T-helper 9 cell (primary cell): ENCODE measurements around the gene KRT222.

Experiments used
- DNase-seq: peaks from one replicate; pipeline ENCODE4 v3.0.0-alpha.2; 2020
- total RNA-seq, 2 donors: gene quantifications; one replicate each; lab custom pipeline; 2026; lab: John Stamatoyannopoulos, UW

Gene KRT222
- 0 reads per million in 2 donors for total RNA-seq

DNA sequence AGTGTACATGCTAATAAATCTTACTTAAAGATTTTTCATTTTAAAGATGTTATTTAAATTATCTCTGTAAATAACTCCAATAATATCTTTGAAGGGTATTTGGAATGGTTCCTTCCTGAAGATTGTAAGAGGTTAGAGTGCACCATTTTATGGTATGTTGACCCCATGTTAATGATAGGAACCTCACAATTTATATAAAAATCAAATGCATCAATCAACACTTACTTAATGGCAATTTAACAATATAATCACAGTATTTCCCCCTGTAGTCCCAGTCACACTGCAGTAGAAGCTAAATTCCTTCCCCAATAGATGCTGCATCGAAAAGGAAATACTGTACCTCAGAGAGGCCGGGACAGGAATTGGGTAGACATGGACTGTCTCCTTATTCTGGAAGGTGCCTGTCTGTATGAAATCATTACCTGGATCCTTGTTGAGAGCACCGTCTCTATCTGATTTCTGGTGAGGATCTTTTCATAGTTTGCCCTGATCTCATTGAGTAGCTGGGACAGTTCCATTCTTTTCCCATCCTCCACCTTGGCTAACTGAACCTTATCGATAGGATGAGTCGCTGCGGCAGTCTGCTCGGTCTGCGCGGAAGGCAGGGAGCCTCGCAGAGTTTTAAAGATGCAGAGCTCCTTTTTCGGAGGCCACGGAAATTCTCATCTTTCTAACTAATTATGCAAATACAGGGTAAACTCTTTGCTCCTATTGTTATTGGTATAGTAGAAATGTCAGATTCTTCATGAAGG is at the start of gene KRT222:
KRT222 (minus strand) TSS at position 596 of the 752 bp plus-strand sequence; CDS start at position 518, 78 bp downstream.
- DNase-seq = no peak

DNA sequence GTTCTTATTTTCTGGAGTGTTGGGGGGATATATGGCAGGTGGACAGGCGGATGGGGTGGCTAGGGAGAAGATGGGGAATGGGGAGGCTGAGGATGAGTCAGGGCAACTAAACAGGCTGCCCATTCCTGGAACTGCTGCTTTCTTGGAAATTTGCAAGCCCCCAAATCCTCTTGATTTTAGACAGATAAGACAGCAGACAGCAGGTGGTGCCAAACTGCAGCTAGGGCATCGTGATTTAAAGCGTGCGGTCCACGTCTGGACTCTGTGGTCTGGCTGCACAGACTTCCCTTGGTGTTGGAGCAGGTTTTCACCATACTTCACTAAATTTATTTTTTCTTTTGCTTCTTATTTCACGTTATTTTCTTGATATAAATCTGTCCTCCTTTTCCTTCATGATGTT is 49.5 kb upstream of the KRT222 start:
- no peak for DNase-seq

DNA sequence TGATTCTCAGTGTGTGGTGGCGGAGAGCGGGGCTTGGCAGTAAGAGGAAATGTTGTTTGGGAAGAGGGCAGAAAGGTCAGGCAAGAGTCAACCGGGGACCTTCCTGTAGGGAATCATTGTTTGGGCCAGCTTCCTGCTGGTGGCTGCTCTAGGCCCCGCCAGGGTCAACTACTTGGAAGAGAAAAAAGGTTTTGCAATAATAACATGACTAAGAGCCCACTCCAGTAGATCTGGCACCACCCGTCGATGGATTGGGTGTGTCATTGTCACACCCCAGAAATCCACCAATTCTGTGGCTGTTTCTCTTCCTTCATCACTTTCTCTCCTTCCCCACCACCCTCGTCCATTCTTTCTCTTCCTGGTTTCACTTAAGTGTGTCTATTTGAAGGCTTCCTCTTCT is 42.8 kb upstream of the KRT222 start:
- DNase-seq = no peak

DNA sequence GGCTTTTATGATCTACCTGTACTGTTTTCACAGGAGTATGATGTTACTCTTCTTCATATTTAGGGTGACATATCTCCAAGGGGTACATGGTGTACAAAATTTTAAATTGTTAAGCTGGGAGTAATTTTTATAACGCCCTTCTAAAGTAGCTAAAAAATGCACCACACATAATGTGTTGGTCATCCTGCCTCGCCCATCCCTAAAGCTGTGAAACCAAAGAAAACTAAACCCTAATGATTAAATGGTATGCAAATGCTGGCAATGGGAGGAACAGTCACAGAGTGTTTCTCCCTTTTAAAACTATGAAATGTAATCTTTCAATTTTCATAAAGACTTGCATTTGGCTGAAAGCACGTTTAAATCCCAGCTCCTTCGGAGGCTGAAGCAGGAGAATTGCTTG is 40.6 kb upstream of the KRT222 start:
- DNase-seq = no peak

DNA sequence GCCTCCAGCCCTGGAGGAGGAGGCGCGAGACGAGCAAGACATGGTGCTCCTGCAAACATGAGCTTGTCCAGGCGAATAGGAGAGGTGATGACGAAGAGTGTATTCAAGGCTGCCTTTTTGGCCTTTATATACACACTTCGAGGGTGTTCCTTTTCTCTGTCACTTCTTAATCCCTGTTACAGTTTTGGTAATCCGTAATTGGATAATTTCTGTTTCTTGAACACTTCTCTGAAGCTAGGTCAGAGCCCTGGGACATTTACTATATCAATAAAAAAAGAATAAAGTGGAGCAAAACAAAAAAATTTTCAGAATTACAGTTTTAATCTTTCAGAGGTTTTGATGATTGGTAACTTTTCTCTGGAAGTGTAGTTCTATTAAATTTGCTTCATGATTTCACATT is 38.7 kb upstream of the KRT222 start, which contains the start of gene KRT24:
KRT24 (minus strand) TSS at position 101 of the 400 bp plus-strand sequence; CDS start at position 42, 59 bp downstream.
- DNase-seq = no peak

DNA sequence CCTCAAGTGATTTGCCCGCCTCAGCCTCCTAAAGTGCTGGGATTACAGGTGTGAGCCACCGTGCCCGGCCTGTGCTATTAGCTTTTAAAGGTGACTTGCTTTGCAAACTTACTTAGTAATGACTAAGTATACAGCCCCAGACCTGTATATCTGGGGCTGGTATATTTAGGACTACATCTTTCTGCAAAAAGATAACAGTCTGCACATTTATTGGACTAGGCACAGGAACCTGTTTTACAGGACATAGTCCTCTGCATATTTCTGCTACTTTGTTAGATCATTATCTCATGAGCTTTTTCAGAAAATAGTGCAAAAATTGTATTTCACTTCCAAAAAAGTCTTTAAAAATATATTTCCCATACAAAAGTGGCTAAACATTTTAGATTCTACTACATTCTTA is 37.3 kb upstream of the KRT222 start:
- no peak for DNase-seq

DNA sequence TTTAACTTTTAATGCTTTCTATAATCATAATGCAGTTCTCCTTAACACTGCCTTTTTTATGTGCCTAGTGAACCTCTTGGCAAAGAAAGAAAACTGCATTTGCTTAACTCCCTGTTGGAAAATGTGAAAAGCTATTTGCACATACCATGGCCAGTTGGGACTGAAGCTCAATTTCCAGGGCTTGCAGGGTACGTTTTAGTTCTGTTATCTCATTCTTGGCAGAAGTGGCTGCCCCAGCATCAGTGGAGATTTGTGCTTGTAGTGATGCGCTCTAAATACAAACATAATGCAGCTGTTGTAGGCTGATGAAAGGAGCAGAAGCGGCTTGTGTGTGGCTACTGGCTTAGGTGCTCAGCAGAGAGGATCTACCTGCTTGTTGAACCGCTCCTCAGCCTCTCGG is 34.9 kb upstream of the KRT222 start:
- DNase-seq = no peak

DNA sequence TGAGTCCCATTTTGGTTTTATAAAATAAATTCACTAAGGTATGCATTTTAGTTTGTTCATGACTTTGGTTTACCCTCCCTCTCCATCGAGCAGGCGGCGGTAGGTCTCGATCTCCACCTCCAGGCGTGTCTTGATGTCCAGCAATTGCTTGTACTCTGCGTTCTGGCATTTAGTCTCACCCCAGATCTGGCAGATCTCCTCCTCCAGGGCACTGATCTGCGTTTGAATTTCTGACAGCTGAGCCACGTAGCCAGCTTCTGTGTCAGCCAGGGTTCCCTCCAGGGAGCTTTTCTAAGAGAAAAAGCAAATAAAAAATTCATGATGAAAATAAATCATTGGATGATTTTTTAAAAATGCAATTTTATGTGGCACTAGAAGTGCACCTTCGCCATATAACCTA is 34.4 kb upstream of the KRT222 start:
- DNase-seq = no peak

DNA sequence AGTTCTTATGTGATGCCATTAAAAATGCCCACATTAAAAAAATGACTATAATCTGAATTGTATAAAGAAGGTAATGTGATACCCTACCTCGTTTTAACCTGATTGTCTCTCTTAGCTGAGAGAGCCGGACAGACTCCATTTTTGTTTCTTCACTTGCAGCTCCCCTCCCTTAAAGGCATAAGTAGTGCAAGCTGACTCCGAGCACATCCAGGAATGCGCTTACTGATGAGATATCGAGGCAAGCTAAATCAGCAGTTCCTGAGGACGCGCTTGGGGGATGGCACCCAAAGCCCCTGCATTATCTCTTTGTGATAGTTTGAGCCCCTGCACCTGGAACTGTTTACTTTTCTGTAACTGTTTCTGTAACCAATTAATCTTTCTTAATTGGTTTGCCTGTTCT is 32.3 kb upstream of the KRT222 start:
- no peak for DNase-seq

DNA sequence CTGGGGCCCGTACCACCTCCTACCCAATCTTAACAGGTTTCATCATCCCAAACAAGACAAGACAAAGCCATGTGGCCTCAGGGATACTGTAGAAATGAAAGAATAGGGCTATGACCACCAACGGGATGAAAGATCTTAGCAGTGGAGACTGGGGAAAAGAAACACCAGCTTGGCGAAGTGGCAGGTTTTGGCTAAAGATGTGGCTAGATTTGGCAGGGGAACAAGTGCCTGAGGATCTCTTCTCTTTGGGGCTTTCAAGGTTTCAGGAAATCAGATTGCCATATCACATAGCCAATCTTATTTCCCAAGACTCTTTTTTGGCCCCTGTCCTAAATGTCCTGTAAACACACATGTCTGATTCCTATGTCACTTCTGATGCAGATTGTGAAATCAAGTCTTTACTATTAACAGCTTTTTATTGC is 31.7 kb upstream of the KRT222 start:
- no peak for DNase-seq

DNA sequence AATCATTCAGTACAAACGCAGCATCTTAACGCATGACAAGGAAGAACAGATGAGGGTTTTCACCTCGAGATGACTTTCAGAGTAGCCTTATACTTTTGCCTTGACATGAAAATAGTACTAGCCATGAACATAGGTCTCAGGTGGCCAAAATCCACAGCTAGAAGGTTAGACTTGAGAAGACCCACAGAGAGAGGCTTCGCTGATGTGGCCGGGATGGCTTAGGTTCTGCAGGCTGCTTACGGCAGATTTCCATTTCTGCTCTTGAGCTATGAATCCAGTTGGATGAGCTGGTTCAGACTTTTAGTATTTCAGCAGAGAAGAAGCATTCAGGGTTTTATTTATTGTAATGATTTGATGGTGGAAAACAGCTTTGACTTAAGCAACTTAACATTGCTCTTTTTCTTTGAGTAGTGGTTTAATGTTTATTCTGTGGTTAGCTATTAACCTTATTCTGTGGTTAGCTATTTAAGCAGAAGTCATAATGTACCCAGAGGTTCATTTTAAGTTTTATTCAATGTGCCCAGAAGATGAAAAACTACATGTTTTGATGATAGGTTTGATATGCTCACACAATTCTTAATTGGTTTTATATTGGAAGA is 31.0 kb upstream of the KRT222 start:
- DNase-seq = no peak

DNA sequence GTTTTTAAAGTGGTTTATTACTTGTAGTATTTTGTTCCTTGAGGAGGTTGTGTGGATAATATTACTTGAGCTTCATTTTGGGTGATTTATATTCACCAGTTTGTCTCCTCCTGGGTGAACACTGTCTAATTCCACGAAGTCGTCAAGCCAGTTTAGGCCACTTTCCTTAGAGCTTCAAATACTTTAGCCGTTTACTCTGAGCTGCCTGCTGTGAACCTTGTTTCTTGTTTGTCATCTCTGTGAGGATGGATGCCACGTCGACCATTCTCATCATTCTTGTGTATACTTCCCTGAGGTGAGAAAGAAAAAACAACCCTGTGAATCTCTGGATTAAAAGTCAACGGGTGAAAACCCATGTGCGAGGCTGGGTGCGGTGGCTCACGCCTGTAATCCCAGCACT is 29.6 kb upstream of the KRT222 start:
- DNase-seq = no peak

DNA sequence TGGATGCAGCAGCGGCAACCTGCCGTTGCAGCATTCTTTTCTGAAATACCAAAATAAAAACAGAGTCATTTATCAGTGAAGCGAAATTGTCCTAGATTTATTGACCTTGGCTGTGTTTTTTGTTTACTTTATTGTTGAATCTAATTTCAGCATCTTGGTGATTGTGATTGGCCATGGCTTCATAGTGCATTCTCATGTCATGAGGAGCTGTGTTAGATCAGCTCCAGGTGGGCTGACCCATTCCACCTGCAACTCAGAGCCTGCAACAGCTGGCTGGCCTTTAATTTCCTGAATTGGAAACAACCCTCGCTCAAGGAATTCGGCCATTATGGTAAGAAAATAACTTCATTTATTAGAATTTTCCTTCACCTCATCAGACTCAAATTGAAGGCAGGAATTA is 22.1 kb upstream of the KRT222 start:
- no peak for DNase-seq

DNA sequence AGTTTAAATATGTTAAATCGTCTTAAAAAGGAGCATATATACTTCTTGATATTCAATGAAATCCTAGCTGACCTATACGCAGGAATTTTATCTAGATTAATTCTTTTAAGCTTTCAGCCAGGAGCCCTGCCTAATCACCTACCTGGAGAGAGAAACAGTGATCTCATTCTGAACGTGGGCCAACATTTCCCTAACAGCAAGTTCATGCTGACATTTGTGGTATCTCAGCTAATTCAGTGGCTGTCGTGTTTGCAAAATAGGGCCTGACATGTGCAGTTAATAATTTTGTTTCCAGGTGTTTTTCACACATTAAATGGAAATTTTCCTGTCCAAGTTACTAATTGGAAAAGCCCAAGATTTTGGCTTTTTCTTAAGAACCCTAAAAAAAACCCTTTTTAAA is 21.2 kb upstream of the KRT222 start:
- DNase-seq = no peak

DNA sequence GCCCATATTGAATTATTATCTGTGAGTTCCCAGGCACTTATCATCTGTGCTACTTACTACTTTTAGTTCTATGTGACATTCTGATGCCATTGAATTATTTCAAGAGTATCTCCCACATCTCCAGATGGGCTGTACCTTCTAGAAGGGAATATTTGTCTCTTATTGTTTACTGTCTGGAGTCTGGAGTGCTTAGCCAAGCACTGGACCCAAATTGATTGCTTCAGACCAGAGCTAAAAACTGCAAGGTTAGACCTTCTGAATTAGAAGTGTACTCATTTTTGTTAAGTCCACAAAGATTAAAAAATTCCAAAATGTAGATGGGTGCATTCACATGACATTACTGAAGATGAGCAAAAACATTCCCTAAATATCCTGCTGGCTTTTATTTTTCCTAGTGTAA is 16.0 kb upstream of the KRT222 start:
- no peak for DNase-seq

DNA sequence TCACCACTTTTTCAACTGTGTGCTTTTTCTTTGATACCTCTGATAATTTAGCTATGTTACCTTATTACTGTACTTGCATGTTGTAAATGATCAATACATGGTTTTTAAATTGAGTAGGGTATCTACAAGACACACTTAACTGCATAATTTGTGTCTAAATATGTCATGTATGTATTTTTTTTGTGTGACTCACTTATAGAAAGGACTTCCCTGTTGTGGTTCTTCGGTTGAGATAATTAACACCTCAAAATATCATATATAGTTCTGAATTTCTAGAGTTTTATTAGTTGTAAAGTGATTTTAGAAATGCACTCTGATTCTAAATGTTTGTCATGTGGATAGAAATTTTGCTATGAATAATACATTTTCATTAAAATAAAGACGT is 14.5 kb upstream of the KRT222 start:
- DNase-seq = no peak

DNA sequence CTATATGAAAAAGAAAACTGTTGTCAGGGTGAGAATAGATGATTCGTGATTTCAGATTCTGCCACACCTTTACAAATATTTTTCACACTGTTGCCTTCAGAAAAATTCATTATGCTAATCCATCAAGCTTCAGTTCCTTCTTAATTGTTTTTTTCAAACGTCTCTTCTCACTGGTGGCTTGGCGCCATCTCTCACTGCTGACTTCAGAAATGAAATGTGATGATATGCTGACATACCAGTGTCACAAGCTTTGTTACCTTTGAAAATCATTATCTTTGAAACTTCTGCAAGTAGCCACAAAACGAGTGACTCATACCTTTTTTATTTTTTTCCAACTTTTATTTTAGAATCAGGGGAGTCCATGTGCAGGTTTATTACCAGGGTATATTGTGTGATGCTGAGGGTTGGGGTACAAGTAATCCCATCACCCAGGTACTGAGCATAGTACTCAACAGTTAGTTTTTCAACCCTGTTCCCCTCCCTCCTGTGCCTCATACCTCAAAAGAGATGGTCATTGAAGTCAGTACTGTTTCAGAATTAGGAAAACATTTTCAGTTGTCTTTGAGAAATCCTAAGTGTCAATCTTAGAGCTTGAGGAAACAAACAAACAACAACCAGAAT is 14.0 kb upstream of the KRT222 start:
- no peak for DNase-seq

DNA sequence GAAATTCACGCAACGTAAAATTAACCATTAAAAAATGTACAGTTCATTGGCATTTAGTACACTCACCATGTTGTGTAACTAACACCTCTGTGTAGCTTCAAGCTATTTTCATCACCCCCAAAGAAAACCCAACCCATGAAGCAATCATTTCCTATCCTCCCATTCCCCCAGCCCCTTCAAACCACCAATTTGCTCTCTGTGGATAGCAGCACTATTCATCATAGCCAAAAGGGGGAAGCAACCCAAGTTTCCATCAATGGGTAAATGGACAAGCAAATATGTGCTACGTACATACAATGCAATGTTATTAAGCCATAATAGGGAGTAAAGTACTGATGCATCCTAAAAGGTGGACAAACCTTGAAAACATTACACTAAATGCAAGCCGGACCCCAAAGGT is 10.9 kb upstream of the KRT222 start:
- DNase-seq = no peak

DNA sequence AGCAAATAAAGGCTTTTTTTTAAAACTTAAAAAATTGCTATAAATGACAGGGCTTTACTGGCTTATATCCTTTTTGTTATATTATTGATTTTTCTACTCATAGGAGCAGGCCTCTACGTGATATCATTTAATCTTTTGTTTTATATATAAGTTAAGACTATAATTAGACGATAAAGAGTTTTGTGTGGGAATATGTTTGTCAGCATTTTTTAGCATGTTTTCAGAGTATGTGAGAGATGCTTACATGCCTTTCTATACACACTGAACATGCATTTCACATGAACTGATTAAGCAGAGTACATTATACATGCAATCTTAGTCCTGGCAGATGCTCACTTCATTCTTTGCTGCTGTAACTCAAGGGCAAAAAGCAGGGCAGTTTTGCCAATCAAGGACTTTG is 7.7 kb upstream of the KRT222 start:
- DNase-seq = no peak

DNA sequence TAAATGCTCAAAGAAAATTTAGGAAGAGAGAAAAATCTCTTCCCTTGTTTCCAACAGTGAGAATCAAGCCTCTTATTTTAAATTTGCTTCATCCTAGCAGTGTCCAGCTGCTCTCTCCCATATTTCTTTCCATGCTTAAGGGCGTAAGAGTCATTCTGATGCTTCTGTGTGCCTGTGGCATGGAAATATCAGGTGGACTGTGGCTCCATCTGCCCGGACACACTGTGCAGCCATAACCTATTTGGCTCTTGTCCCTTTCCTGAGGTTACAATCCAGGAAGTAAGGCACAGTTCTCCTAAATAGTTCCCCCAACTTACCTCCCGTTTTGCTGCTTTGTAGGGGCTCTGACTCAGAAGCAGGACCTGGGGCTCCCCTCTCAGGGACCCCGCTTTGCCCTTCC is 6.3 kb upstream of the KRT222 start:
- no peak for DNase-seq

DNA sequence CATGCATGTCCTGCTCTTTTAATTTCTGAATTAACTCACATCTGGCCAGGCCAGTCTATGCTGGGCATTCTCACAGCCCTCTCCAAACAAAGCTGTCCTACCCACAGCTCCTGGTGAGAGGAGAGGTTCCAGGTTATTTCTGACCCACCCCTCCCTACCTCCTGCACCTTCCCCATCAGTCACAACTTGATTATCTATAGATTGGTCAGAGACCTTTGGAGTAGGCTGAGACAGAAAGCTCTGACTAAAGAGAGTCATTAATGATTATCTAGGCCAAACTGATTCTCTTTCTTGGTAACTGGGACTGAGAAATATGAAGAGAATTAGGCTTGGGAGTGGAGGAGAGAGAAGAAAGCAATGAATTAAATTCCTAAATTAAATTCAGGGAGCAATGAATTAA is 1.4 kb upstream of the KRT222 start:
- DNase-seq = no peak

DNA sequence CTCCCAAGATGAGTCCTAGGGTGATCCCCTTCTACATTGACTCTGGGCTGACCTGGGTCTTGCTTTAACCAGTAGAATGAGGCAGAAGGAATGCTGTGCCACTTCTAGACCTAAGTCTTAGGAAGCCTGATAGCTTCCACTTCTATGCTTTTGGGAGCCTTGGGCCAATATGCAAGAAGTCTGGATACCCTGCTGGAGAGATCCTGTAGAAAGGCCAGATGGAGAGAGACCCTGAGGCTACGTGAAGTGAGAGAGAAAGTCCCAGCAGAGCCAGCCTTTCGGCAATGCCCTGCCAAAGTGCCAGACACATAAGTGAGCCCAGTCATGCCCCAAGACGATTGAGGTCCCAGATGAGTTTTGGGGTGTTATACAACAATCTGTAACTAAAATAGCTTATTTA is 1.7 kb downstream of the KRT222 start:
- DNase-seq = no peak

DNA sequence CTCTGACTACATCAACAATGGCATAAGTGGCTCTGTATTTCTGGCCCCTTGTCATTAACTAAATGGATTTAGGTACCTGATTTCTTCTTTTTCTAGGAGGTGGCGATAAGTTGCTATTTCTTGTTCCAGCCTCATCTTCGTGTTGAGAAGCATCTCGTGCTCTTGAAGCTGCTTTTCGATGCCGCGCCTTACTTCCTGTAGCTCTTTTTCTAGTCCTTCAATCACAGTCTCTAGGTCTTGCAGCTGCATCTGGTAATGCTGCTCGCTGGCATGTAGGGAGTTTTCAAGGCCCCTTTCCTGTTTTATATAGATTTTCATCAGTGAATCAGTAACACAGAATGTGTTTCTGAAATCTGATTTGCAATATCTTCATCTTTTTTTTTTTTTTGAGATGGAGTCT is 5.1 kb downstream of the KRT222 start:
- no peak for DNase-seq

DNA sequence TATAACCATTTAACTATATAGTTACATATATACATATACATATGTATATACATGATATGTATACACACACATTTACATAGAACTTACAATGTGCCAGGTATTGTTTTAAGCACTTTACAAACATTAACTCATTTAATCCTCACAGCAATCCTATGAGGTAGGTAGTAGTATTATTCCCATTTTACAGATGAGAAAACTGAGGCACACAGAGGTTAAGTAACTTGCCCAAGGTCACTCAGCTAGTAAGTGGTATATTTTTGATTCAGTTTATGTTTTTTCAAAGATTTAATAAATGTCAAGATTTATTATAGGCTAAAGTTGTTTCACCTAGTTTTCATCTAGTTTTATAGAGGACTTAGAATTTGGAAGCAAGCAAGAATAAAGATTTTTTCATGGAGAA is 6.6 kb downstream of the KRT222 start:
- DNase-seq = no peak
